ENCODE data around the gene LMTK3.

The LMTK3 gene

GRCh38 chr19:48469934-48470680 lies 41.5 kb downstream of the LMTK3 start:
- DNase-seq (ENCODE audit: extremely low read depth, low read depth) = no peak
- TF ChIP-seq, protein P1, sequence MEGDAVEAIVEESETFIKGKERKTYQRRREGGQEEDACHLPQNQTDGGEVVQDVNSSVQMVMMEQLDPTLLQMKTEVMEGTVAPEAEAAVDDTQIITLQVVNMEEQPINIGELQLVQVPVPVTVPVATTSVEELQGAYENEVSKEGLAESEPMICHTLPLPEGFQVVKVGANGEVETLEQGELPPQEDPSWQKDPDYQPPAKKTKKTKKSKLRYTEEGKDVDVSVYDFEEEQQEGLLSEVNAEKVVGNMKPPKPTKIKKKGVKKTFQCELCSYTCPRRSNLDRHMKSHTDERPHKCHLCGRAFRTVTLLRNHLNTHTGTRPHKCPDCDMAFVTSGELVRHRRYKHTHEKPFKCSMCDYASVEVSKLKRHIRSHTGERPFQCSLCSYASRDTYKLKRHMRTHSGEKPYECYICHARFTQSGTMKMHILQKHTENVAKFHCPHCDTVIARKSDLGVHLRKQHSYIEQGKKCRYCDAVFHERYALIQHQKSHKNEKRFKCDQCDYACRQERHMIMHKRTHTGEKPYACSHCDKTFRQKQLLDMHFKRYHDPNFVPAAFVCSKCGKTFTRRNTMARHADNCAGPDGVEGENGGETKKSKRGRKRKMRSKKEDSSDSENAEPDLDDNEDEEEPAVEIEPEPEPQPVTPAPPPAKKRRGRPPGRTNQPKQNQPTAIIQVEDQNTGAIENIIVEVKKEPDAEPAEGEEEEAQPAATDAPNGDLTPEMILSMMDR (IDR thresholded peaks at IDR 0.05; ENCODE audit: low read depth, low read length) = no peak

- peak; percentile 64 for DNase-seq (ENCODE audit: extremely low read depth, low read depth)
- TF ChIP-seq, protein P1 (IDR thresholded peaks at IDR 0.05; ENCODE audit: low read depth, low read length) = no peak
Measured at GRCh38 chr19:48469289-48469881, 42.2 kb downstream of the LMTK3 start, which contains the start of gene CYTH2. CYTH2 (plus strand) TSS chr19:48469369; CDS start chr19:48469508, 139 bp downstream.

GRCh38 chr19:48468772-48469288 lies 42.8 kb downstream of the LMTK3 start:
- TF ChIP-seq, protein P1 (IDR thresholded peaks at IDR 0.05; ENCODE audit: low read depth, low read length) = no peak
- peak; percentile 100 for DNase-seq (ENCODE audit: extremely low read depth, low read depth)

GRCh38 chr19:48466561-48467325 lies 44.9 kb downstream of the LMTK3 start:
- TF ChIP-seq, protein P1 (IDR thresholded peaks at IDR 0.05; ENCODE audit: low read depth, low read length) = no peak
- DNase-seq (ENCODE audit: extremely low read depth, low read depth) = no peak

DNA sequence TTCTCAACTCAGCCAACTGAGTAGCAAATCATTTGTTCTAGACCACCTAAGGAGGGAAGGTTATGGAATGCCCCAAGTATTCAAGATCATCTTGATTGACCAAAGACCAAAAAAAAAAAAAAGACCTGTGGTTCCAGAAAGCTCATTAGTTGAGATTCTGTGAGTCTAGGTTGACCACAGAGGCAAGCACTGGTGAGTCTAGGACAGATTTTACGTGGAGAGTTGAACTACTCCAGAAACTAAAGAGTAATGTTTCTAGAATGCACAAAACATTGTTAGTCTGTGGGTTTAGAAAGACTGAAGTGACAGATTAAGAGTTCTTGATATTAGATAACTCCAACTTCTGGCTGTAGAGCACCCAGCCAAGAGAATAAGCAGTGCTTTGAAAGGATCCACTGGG lies 46.4 kb downstream of the LMTK3 start:
- no peak for DNase-seq (ENCODE audit: extremely low read depth, low read depth)
- TF ChIP-seq, protein P1 (IDR thresholded peaks at IDR 0.05; ENCODE audit: low read depth, low read length) = no peak

DNA sequence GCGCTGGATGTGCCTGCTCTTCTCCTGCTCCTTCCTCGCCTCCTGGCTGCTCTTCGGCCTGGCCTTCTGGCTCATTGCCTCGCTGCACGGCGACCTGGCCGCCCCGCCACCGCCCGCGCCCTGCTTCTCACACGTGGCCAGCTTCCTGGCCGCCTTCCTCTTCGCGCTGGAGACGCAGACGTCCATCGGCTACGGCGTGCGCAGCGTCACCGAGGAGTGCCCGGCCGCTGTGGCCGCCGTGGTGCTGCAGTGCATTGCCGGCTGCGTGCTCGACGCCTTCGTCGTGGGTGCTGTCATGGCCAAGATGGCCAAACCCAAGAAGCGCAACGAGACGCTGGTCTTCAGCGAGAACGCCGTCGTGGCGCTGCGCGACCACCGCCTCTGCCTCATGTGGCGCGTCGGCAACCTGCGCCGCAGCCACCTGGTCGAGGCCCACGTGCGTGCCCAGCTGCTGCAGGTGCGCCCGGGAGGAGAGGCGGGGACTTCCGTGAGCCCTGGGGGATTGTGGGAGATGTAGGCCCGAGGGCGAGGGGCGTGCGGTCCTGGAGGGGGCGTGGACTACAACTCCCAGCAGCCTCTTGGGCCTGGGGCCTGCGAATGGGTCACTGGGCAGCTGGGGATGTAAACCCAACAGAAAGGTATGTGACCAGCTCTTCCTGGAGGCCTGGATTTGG lies 49.5 kb downstream of the LMTK3 start:
- TF ChIP-seq, protein P1 (IDR thresholded peaks at IDR 0.05; ENCODE audit: low read depth, low read length) = no peak
- DNase-seq (ENCODE audit: extremely low read depth, low read depth) = no peak

Data from AG09319 (cell line).